Trophoblast cell (in vitro differentiated cells and primary cell): ENCODE measurements around the gene GALNT7.

Source experiments
- DNase-seq, 2 donors: peaks; one replicate each; pipeline ENCODE4 v3.0.0-alpha.2; 2016
- H2AFZ ChIP-seq: 2 replicates; pipeline ENCODE4 v1.6.1; 2013; ENCODE audit warnings: low read length, moderate library complexity, mild to moderate bottlenecking; ENCODE audit not compliant: insufficient read depth, poor library complexity
- H2AK5ac ChIP-seq: 2 replicates; pipeline ENCODE4 v1.6.1; 2013; ENCODE audit warnings: mild to moderate bottlenecking, low read length
- H2BK120ac ChIP-seq: 2 replicates; pipeline ENCODE4 v1.6.1; 2013; ENCODE audit warnings: low read length, mild to moderate bottlenecking, moderate library complexity; ENCODE audit not compliant: insufficient read depth, poor library complexity
- H2BK12ac ChIP-seq: 2 replicates; pipeline ENCODE4 v1.6.1; 2013; ENCODE audit warnings: mild to moderate bottlenecking, low read length, moderate library complexity
- H2BK5ac ChIP-seq: 2 replicates; pipeline ENCODE4 v1.6.1; 2013; ENCODE audit warnings: low read length, low read depth, moderate library complexity, mild to moderate bottlenecking; ENCODE audit not compliant: poor library complexity
- H3K14ac ChIP-seq: 2 replicates; pipeline ENCODE4 v1.6.1; 2013; ENCODE audit warnings: mild to moderate bottlenecking, low read length
- H3K18ac ChIP-seq: 2 replicates; pipeline ENCODE4 v1.6.1; 2013; ENCODE audit warnings: mild to moderate bottlenecking, low read length
- H3K23ac ChIP-seq: 2 replicates; pipeline ENCODE4 v1.6.1; 2013; ENCODE audit warnings: low read length
- H3K27ac ChIP-seq: 2 replicates; pipeline ENCODE4 v1.5.1; 2013; ENCODE audit warnings: low read depth, mild to moderate bottlenecking, inconsistent platforms, low read length, moderate library complexity
- H3K27me3 ChIP-seq: 2 replicates; pipeline ENCODE4 v1.6.1; 2013; ENCODE audit warnings: inconsistent platforms, mild to moderate bottlenecking, low read length, moderate library complexity; ENCODE audit not compliant: insufficient read depth
- H3K36me3 ChIP-seq, 2 experiments: 1 replicate in 1 of 2; 2 replicates in 1 of 2; pipeline ENCODE4 v1.6.1; 2013; ENCODE audit warnings: low read length in 2 of 2, mild to moderate bottlenecking in 2 of 2, moderate library complexity in 1 of 2; ENCODE audit not compliant: insufficient read depth in 2 of 2, control insufficient read depth in 1 of 2
- H3K4ac ChIP-seq: 2 replicates; pipeline ENCODE4 v1.6.1; 2013; ENCODE audit warnings: low read depth, mild to moderate bottlenecking, low read length, moderate library complexity
- H3K4me1 ChIP-seq, 2 experiments: 1 replicate in 1 of 2; 2 replicates in 1 of 2; pipeline ENCODE4 v1.6.1; 2013; ENCODE audit warnings: low read length in 2 of 2, mild to moderate bottlenecking in 2 of 2, moderate library complexity in 1 of 2; ENCODE audit not compliant: insufficient read depth in 2 of 2, control insufficient read depth in 1 of 2
- H3K4me2 ChIP-seq: 2 replicates; pipeline ENCODE4 v1.6.1; 2013; ENCODE audit warnings: inconsistent platforms, mild to moderate bottlenecking, low read length, moderate library complexity
- H3K4me3 ChIP-seq: 2 replicates; pipeline ENCODE4 v1.5.1; 2013; ENCODE audit warnings: mild to moderate bottlenecking, low read depth, low read length, inconsistent platforms
- H3K79me1 ChIP-seq: one replicate; pipeline ENCODE4 v1.6.1; 2013; ENCODE audit warnings: low read length
- H3K79me2 ChIP-seq: 2 replicates; pipeline ENCODE4 v1.6.1; 2013; ENCODE audit warnings: low read length, mild to moderate bottlenecking; ENCODE audit not compliant: control insufficient read depth, insufficient read depth, poor library complexity
- H3K9ac ChIP-seq: 2 replicates; pipeline ENCODE4 v1.6.1; 2013; ENCODE audit warnings: mild to moderate bottlenecking, low read length
- H3K9me3 ChIP-seq: 2 replicates; pipeline ENCODE4 v1.6.1; 2013; ENCODE audit warnings: low read depth, mild to moderate bottlenecking, control low read depth, inconsistent platforms, low read length; ENCODE audit not compliant: insufficient read depth
- H4K12ac ChIP-seq: 2 replicates; pipeline ENCODE4 v1.6.1; 2013; ENCODE audit warnings: low read depth, mild to moderate bottlenecking, low read length, moderate library complexity
- H4K8ac ChIP-seq: 2 replicates; pipeline ENCODE4 v1.6.1; 2013; ENCODE audit warnings: low read depth, mild to moderate bottlenecking, low read length, moderate library complexity
- H4K91ac ChIP-seq: one replicate; pipeline ENCODE4 v1.6.1; 2013; ENCODE audit warnings: low read depth, mild to moderate bottlenecking, low read length, moderate library complexity
- WGBS: extraction: QIAGEN DNeasy Blood & Tissue Kit; methylation state at CpG from one replicate; pipeline ENCODE4 v1.1.7; 2013; ENCODE audit warnings: missing lambda C conversion rate; ENCODE audit not compliant: insufficient read length, insufficient coverage; ENCODE audit errors: extremely low coverage; 5-methylcytosine and 5-hydroxymethylcytosine counted together

GALNT7 gene

DNA sequence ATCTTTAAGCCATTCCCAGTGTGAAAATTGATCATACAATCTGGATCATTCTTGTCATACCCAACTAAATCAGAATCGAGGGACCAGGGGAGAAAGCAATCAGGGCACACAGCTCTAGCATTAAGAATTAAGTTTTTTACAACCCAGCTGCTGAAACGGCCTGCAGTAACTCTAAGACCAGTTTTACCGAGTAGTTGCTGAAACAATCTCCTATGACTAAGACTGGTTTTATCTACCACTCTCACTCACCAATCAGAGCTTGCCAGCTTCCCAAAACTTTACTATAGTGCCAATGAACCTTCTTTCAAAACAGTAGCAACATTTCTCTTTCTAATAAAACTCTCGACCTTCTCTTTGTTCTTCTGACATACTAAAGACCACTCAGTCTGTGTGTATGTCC, 199.3 kb downstream of the GALNT7 start:
- Histone ChIP-seq H4K8ac (no peak overlapping the region), H3K14ac (no peak overlapping the region), H2AK5ac (no peak overlapping the region), H3K27me3 (no peaks in the 10 kb centered on the region), H3K4ac (no peak overlapping the region), H2BK5ac (no peak overlapping the region), H2BK120ac (no peak overlapping the region), H3K79me1 (peaks cover 5% of the 10 kb centered on the region), H4K91ac (no peak overlapping the region), H2BK12ac (no peak overlapping the region), H4K12ac (no peak overlapping the region), H3K36me3 (no peaks in the 10 kb centered on the region), H2AFZ (no peak overlapping the region), H3K18ac (no peak overlapping the region), H3K4me1 (no peaks in the 10 kb centered on the region), H3K4me2 (no peak overlapping the region), H3K4me3 (no peak overlapping the region), H3K79me2 (peaks cover 1% of the 10 kb centered on the region), H3K9me3 (no peaks in the 10 kb centered on the region), H3K23ac (no peak overlapping the region), H3K27ac (no peak overlapping the region), H3K9ac (no peak overlapping the region)
- 100% methylated on average over 1 of the region's 4 CpGs for WGBS
- DNase-seq: no peak

DNA sequence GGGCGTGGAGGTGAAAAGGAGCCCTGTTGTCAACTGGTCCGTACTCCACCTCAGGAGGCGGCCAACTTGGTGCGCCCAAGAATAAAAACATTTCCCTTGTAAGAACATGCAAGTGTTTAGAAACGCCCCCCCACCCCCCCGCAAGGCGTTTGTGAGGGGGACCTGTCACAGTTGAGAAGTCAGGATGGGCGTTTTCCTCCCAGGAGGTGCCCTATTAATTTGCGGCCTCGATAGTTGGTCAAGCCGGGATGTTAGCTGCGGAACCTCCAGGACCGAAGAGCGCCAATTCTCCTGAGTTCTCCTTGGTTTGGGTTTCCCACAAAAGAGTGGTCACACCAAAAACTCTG, 201.5 kb downstream of the GALNT7 start:
- Histone ChIP-seq H3K36me3 (no peaks in the 10 kb centered on the region), H4K12ac (no peak overlapping the region), H3K27me3 (no peaks in the 10 kb centered on the region), H2BK12ac (no peak overlapping the region), H3K9me3 (no peaks in the 10 kb centered on the region), H3K79me1 (peaks cover 5% of the 10 kb centered on the region), H3K4me2 (peak overlapping the region; percentile 94), H3K4me3 (peak overlapping the region; percentile 81), H3K79me2 (peaks cover 1% of the 10 kb centered on the region), H3K4ac (no peak overlapping the region), H3K9ac (peak overlapping the region; percentile 88), H3K27ac (peak overlapping the region; percentile 28), H3K4me1 (no peaks in the 10 kb centered on the region), H2AK5ac (no peak overlapping the region), H3K23ac (no peak overlapping the region), H4K8ac (peak overlapping the region; percentile 12), H3K14ac (peak overlapping the region; percentile 4), H2BK5ac (no peak overlapping the region), H4K91ac (peak overlapping the region; percentile 39), H2BK120ac (no peak overlapping the region), H3K18ac (no peak overlapping the region), H2AFZ (peak overlapping the region; percentile 24)
- no CpG with 5 or more reads among the region's 14 CpGs for WGBS
- DNase-seq: no peak

DNA sequence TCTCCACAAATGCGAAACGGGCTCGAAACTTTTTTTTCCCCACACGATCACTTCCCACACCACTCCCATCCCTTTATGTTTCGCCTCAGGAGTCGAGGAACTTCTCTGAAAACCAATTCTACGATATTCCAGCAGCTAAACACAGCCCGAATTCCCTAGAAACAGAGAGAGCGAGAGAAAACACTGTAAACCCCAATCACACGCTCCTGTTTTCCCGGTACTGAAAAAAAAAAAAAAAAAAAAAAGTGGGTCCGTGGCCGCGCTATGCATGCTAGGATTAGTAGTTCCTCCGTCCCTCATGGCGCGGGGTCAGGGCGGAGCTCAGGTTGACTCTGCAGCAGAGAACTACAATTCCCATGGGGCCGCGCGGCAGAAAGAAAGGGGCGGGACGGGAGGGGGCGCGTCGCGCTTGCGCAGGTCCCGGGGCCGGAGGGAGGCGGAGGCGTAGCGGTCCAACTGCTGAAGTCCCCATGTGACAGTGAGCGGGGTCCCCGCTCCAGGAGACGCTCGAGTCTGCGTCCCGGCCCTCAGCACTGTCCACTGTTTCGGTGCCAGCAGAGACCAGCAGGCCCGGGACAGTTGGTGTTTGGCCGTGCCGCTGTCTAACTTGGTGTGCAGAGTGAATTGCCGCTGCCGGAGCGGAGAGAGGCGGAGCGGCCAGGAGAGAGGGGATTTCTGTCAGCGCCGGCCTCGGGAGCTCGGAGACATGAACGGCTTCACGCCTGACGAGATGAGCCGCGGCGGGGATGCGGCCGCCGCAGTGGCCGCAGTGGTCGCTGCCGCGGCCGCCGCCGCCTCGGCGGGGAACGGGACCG, 202.1 kb downstream of the GALNT7 start, which contains the start of gene SAP30:
TSS of gene SAP30 (plus strand) at position 478 of the 815 bp plus-strand sequence. CDS start at position 707, 229 bp downstream.
- H2BK12ac ChIP-seq: no peak within 1 kb of the TSS
- no peaks in the 10 kb centered on the region for H3K9me3 ChIP-seq
- no peaks in the 10 kb centered on the region for H3K4me1 ChIP-seq
- H3K9ac ChIP-seq: peak within 1 kb of the TSS; percentile 88
- WGBS: no CpG with 5 or more reads among the region's 72 CpGs
- H2BK120ac ChIP-seq: peak within 1 kb of the TSS; percentile 37
- H2BK5ac ChIP-seq: no peak within 1 kb of the TSS
- H2AK5ac ChIP-seq: no peak within 1 kb of the TSS
- peak within 1 kb of the TSS; percentile 35 for H3K18ac ChIP-seq
- H3K79me2 ChIP-seq: peaks cover 1% of the 10 kb centered on the region
- H3K79me1 ChIP-seq: peaks cover 5% of the 10 kb centered on the region
- H3K4me3 ChIP-seq: peak within 1 kb of the TSS; percentile 81
- peak within 1 kb of the TSS; percentile 94 for H3K4me2 ChIP-seq
- H3K23ac ChIP-seq: no peak within 1 kb of the TSS
- H3K14ac ChIP-seq: peak within 1 kb of the TSS; percentile 17
- no peaks in the 10 kb centered on the region for H3K27me3 ChIP-seq
- peak; percentile 97 to 98 for DNase-seq
- H3K27ac ChIP-seq: peak within 1 kb of the TSS; percentile 38
- H3K4ac ChIP-seq: peak within 1 kb of the TSS; percentile 3
- H3K36me3 ChIP-seq: no peaks in the 10 kb centered on the region
- peak within 1 kb of the TSS; percentile 45 for H4K8ac ChIP-seq
- H4K12ac ChIP-seq: peak within 1 kb of the TSS; percentile 14
- H2AFZ ChIP-seq: peak within 1 kb of the TSS; percentile 92
- H4K91ac ChIP-seq: peak within 1 kb of the TSS; percentile 39

DNA sequence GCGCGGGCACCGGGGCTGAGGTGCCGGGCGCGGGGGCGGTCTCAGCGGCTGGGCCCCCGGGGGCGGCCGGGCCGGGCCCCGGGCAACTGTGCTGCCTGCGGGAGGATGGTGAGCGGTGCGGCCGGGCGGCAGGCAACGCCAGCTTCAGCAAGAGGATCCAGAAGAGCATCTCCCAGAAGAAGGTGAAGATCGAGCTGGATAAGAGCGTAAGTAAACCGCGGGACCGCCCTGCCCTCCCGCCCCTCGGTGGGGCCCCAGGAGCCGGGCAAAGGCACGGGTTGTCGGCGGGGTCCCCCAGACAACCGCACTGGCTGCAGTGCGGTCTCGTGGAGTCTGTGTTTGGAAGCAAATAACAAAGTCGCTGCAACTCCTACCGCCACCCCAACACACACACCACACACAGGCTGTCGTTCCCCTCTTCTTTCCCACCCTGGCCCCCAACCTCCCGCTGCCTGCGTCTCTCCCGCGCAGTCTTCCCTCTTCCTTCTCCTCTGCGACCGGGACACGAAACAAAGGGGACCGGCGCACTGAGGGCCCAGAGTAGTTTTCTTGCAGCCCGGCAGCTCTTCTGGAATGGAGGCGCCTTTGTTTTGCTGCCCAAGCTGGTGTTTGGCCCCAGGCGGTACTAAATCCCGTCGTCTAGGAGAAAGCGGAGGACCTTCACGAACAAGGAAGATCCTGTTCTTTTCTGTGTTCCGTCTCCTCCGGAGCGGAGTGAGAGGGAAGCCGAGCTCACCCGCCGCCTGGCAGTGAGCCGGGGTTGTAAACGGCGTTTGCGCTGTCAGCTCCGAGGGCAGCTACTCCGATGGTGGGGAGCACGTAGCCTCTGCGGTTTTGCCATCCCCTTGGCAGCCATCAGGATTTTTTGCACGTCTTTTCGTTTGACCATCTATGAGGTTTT, 202.9 kb downstream of the GALNT7 start:
- Histone ChIP-seq H3K4me3 (peak overlapping the region; percentile 77), H3K36me3 (no peaks in the 10 kb centered on the region)

More for the DNA sequence above, 202.9 kb downstream of the GALNT7 start:
- Histone ChIP-seq H4K8ac (peak overlapping the region; percentile 45), H3K23ac (no peak overlapping the region), H2AK5ac (no peak overlapping the region), H3K79me1 (peaks cover 5% of the 10 kb centered on the region), H4K91ac (no peak overlapping the region), H3K27ac (peak overlapping the region; percentile 38), H3K9ac (peak overlapping the region; percentile 67), H3K14ac (peak overlapping the region; percentile 17), H3K9me3 (no peaks in the 10 kb centered on the region), H3K27me3 (no peaks in the 10 kb centered on the region), H3K79me2 (peaks cover 1% of the 10 kb centered on the region), H3K4me2 (peak overlapping the region; percentile 59), H2BK5ac (no peak overlapping the region), H3K4me1 (no peaks in the 10 kb centered on the region), H2AFZ (peak overlapping the region; percentile 92), H2BK120ac (peak overlapping the region; percentile 37), H2BK12ac (no peak overlapping the region), H3K4ac (peak overlapping the region; percentile 3), H4K12ac (peak overlapping the region; percentile 14), H3K18ac (peak overlapping the region; percentile 35)
- no CpG with 5 or more reads among the region's 68 CpGs for WGBS
- peak; percentile 28 to 64 for DNase-seq
